ENCODE results near the gene C1orf159. TPM values are rescaled to one million over a fixed set of nuclear protein-coding genes. Genes with fewer than 3 reads are reported as not detected.

Gene C1orf159
- total and polyA plus RNA-seq, 2 of the 8 experiments (the other 6 are each of a cell fraction or from before 2014, with no cell fraction given) = 10.0 to 10.9 TPM

DNA sequence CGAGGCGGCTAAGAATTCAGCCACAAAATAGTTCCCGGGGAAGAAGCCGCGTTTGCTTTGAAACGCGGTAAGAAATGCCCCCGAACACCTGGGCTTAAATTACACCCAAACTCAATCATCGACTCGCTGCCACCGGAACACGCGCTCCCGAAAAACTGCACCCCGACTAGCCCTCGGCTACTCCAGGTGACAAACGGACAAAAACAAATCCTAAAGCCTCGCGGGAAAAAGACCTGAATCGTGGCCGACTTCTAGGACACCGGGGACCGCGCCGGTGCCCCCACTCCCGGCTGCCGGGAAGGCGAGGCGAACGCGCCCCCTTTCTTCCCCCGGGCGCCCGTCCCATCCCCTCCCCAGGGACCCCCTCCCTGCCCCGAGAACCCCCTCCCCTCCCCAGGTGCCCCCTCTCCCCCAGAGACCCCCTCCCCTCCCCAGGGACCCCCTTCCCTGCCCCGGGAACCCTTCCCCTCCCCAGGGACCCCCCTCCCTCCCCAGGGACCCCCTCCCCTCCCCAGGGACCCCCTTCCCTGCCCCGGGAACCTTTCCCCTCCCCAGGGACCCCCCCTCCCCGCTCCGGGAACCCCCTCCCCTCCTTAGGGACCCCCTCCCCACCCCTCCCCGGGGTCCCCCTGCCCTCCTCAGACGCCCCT is 628 bp downstream of the C1orf159 start:
- peak overlapping the region; percentile 89 for H4K8ac ChIP-seq (ENCODE audit: extremely low read depth, insufficient read depth, low read length)
- no peak overlapping the region for H3K27ac ChIP-seq (ENCODE audit: low read depth, low read length)
- H3K36me3 ChIP-seq (ENCODE audit: control insufficient read depth in 2 of 4, insufficient read depth in 4 of 4, low read length in 3 of 4) = no peaks in the 10 kb centered on the region
- no peak overlapping the region for H3K18ac ChIP-seq (ENCODE audit: extremely low read depth, low read length)
- peak overlapping the region; percentile 39; the same call in 1 of the 2 replicates for H2AK5ac ChIP-seq (ENCODE audit: low read depth, low read length)
- peaks cover 4 to 5% of the 10 kb centered on the region in 2 experiments; a peak in 1 of 4 replicates for H3K9me3 ChIP-seq (ENCODE audit: insufficient read depth in 2 of 2, low read depth in 1 of 2, low read length in 1 of 2)
- no peak overlapping the region for H3K56ac ChIP-seq (replicated peaks; ENCODE audit: insufficient read length, low read depth, low read length)
- H3K27me3 ChIP-seq (replicated peaks in 1 of 4; ENCODE audit: control insufficient read depth in 3 of 4, extremely low read depth in 1 of 4, insufficient read depth in 3 of 4, low read length in 3 of 4) = peaks cover 2 to 19% (median 15%) of the 10 kb centered on the region in 4 experiments; a peak in 6 of 7 replicates
- H3K23me2 ChIP-seq (ENCODE audit: low read depth, low read length) = peaks cover 7% of the 10 kb centered on the region; the same call in 1 of the 2 replicates
- peaks cover 0 to 8% of the 10 kb centered on the region in 2 experiments; a peak in 1 of 4 replicates for H3K79me2 ChIP-seq (ENCODE audit: control insufficient read depth in 1 of 2, insufficient read depth in 2 of 2, low read length in 2 of 2)
- no peak overlapping the region for H4K91ac ChIP-seq (replicated peaks; ENCODE audit: insufficient read length, low read length)
- peaks cover 0 to 5% (median 2%) of the 10 kb centered on the region in 4 experiments; a peak in 4 of 7 replicates for H3K4me1 ChIP-seq (replicated peaks in 1 of 4; ENCODE audit: control insufficient read depth in 3 of 4, insufficient read depth in 4 of 4, low read length in 3 of 4)
- peaks cover 1 to 4% of the 10 kb centered on the region in 2 experiments for H4K20me1 ChIP-seq (replicated peaks in 1 of 2; ENCODE audit: control insufficient read depth in 1 of 2, insufficient read depth in 2 of 2, low read length in 2 of 2)
- peaks cover 5% of the 10 kb centered on the region for H3K79me1 ChIP-seq (ENCODE audit: low read depth, low read length)
- no peak overlapping the region for H3K14ac ChIP-seq (ENCODE audit: insufficient read length)
- WGBS, 2 experiments (ENCODE audit: extremely low coverage in 1 of 2, insufficient coverage in 1 of 2, insufficient read length in 1 of 2, insufficient replicate concordance in 2 of 2, low coverage in 1 of 2, low lambda C conversion rate in 2 of 2, missing lambda C conversion rate in 1 of 2) = 15% methylated on average over 21 of the region's 41 CpGs; no CpG with 5 or more reads in 1 of the 2 experiments
- no peak overlapping the region for H3K4ac ChIP-seq (replicated peaks; ENCODE audit: insufficient read length, low read depth, low read length)
- H2BK12ac ChIP-seq (ENCODE audit: low read depth, low read length) = no peak overlapping the region
- no peak for FAIRE-seq
- no peak overlapping the region for H2AFZ ChIP-seq (ENCODE audit: low read length)
- ChIA-PET POLR2A (ENCODE audit: partially characterized antibody) (no interaction called here), CTCF (ENCODE audit: partially characterized antibody) (no interaction called here)
- no peak overlapping the region; a peak in 1 of 7 replicates for H3K9ac ChIP-seq (replicated peaks in 1 of 4; ENCODE audit: extremely low read depth in 1 of 4, low read depth in 3 of 4, low read length in 3 of 4)
- peak overlapping the region; percentile 75 to 86 for H3K4me2 ChIP-seq (ENCODE audit: insufficient read depth in 1 of 2, low read depth in 2 of 2, low read length in 2 of 2)
- H4K5ac ChIP-seq (ENCODE audit: insufficient read length, low read depth, low read length) = no peak overlapping the region
- TF ChIP-seq, protein P1, sequence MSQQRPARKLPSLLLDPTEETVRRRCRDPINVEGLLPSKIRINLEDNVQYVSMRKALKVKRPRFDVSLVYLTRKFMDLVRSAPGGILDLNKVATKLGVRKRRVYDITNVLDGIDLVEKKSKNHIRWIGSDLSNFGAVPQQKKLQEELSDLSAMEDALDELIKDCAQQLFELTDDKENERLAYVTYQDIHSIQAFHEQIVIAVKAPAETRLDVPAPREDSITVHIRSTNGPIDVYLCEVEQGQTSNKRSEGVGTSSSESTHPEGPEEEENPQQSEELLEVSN (IDR thresholded peaks at IDR 0.05) = 0 out of 2 replicates have a peak, but pooled peaks have one; percentile 17
- TF ChIP-seq RXRA (IDR thresholded peaks at IDR 0.05; ENCODE audit: insufficient read depth, low read depth, low read length) = no peak
- TF ChIP-seq, protein P2, sequence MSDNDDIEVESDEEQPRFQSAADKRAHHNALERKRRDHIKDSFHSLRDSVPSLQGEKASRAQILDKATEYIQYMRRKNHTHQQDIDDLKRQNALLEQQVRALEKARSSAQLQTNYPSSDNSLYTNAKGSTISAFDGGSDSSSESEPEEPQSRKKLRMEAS (IDR thresholded peaks at IDR 0.05) = peak; percentile 46; the same call in 1 of the 2 replicates
- no peak overlapping the region for H2BK5ac ChIP-seq (ENCODE audit: low read depth, low read length)
- H3K23ac ChIP-seq (ENCODE audit: insufficient read length) = no peak overlapping the region
- H2BK120ac ChIP-seq (replicated peaks; ENCODE audit: low read depth, low read length) = no peak overlapping the region
- no peak overlapping the region for H2BK20ac ChIP-seq (ENCODE audit: low read length)
- no peak overlapping the region for H2BK15ac ChIP-seq (ENCODE audit: low read length)
- no peak for DNase-seq (ENCODE audit: low read depth in 1 of 2, low spot score in 2 of 2)
- peak overlapping the region; percentile 49 to 78 (median 54) for H3K4me3 ChIP-seq (ENCODE audit: extremely low read depth in 1 of 4, insufficient read depth in 2 of 4, low read depth in 3 of 4, low read length in 4 of 4)

All from H1 (cell line).